HG03097 (cell line): ENCODE measurements around the gene CMPK1.
"Not testable (repeated sequence)": the region's sequence is repeated elsewhere in the genome, so short reads cannot be mapped to it uniquely, and the experiment has no call there.

Experiments
- ATAC-seq: cut with Tn5 transposase; IDR thresholded peaks from one replicate; pipeline ENCODE4 v1.9.1; 2021; ENCODE audit not compliant: unreplicated experiment, low FRiP score

CMPK1 gene, protein sequence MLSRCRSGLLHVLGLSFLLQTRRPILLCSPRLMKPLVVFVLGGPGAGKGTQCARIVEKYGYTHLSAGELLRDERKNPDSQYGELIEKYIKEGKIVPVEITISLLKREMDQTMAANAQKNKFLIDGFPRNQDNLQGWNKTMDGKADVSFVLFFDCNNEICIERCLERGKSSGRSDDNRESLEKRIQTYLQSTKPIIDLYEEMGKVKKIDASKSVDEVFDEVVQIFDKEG

DNA sequence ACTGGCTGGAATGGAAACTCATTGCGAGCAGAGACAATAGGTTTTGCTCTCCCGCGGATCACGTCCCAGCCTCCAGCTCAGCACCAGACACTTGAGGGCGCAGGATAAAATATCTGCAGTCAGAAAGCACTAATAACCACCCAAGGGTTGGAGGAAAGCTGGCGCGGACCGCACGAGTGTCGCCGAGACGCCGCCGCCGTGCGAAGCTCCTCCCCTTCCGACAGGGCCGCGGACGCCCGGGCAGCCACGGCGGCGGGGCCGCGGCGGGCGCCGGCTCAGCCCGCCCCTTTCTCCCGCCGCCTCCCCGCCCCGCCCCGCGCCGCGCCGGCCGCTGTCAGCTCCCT is at the start of gene CMPK1:
Gene CMPK1 (plus strand): TSS at position 213 of the 344 bp plus-strand sequence. CDS start 156 bp downstream, outside the sequence.
- peak; percentile 66 for ATAC-seq

DNA sequence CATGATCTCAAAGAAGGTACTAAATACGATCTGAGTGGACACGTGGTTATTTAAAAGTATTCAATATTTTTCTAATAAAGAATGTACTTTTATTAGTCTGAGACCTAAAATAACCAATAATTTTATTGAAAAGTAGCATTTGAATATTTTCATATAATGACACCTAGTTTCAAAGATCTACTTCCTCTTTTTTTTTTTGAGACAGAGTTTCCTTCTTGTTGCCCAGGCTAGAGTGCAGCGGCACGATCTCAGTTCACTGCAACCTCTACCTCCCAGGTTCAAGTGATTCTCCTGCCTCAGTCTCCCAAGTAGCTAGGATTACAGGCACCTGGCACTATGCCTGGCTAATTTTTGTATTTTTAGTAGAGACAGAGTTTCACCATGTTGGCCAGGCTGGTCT is 45.5 kb upstream of the CMPK1 start:
- not testable (repeated sequence) for ATAC-seq

DNA sequence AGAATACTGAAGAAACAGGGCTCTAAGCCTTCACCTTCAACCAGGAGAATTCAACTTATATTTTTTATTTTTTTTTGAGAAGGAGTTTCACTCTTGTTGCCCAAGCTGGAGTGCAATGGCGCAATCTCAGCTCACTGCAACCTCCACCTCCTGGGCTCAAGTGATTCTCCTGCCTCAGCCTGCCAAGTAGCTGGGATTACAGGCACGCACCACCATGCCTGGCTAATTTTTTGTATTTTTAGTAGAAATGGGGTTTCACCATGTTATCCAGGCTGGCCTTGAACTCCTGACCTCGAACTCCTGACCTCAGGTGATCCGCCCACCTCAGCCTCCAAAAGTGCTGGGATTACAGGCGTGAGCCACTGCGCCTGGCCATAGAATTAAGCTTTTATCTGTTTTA is 38.7 kb upstream of the CMPK1 start:
- ATAC-seq, result not testable (repeated sequence)

DNA sequence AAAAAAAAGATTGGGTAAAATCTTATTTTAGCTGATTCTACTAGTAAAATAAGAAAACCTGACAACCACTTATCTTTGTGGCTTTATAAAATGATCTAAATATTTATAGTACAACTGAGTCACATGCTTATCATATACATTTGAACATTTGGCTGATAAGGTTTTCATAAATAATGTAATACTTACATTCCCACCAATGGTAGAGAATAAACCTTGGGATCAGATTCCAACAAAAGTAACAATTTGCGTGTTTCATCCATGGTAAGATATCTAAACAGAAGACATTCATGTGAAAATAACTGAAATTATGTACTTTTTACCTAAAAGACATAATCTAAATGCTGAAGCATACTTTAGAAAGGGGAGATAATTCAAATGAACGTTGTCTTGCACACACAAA is 38.0 kb upstream of the CMPK1 start:
- ATAC-seq, result no peak

DNA sequence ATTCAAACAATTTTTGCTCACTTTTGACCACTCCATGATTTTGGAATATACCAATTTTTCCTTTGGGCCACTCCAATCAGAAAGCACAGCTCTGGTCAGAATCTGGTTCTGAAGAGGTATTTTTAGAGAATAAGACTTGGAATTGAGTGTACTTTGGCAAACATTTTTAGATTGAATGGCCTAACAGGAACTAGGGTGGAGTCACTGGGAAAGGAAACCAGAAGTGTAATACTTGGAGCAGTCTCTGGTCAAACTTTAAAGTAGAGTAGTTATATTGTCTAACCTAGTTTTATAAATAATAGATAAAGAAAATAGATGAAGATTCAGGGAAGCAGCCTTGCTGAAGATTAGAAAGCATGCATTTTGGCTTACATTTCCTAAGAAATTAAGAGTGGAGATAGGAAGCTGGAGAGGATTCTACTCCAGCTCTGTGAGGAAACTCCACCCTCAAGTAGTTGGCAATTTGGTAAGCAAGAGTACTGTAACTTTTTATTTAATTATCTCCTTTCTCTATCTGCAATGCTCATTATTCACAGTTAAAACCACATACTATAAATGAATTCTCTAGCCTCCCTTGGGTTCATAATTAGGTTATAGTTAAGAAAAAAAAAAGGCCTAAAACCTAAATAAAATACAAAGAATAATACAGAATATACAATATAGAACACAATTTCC is 35.4 kb upstream of the CMPK1 start:
- ATAC-seq, result no peak

DNA sequence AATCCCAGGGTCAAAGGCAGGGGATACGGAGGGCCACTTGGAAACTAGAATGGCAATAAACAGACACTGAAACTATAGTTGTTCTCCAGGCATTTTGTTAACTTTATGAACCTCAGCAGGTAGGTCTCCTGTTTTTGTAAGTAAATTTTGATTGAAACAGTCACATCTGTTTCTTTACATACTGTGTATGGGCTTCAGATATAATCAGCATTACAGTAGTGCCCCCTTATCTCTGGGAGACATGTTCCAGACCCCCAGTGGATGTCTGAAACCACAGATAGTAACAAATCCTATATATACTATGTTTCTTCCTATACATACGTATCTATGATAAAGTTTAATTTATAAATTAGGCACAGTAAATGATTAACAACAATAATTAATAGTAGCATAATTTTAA is 31.1 kb upstream of the CMPK1 start:
- ATAC-seq, result no peak

DNA sequence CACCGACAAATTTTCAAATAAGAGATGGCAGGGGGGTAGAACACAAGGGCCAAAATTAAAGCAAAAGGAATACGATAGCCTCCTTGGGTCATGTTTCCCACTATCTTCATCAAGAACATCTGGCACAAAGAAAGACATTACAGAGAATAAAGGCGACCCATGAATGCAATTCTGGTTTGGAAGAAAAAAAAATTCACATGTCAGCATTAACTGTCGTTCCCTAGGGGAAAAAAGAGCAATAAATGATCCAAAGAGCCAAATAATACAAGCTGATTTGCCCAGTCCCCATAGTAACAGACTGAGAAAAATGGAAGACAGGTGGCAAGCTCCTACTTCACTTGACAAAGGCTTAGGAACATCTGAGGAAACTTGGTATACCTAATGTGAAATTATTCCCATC is 24.2 kb upstream of the CMPK1 start:
- no peak for ATAC-seq

DNA sequence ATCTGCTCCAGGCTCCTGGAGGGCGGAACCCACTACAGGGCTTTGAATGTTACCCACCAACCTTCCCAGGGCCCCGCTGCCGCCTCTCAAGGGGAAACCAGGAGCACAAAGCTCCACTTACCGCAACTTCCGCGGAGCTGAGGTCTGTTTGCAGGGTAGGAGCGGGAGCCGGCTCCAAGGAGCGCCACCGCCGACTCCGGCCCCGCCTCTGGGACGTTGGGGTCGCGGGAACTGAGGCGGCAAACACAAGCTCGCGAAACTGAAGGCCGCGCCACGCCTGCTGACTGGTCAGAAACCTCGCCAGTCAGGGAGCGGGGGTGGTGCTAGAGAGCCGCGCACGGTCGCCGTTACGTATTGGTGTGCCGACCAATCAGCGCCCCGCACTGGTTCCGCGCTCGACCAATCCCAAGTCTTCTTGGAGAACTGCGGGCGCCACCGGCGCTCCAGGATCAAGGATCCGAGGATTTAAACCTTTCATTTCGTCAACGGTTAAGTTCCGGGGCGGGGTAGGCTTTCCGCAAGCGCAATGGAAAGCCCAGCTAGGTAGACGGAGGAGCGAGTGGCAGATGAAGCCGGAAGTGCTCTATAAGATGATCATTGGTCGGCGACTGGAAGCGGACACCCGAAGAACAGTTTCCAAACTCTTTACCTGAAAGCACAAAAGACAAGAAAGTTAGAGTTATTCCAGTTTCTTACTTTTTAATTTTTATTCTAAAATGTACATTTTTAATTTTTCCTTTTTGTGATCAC is 19.5 kb upstream of the CMPK1 start, which contains the start of gene STIL:
Gene STIL (minus strand): TSS at position 233 of the 750 bp plus-strand sequence. CDS start 3,828 bp downstream, outside the sequence.
- ATAC-seq, result peak; percentile 95

DNA sequence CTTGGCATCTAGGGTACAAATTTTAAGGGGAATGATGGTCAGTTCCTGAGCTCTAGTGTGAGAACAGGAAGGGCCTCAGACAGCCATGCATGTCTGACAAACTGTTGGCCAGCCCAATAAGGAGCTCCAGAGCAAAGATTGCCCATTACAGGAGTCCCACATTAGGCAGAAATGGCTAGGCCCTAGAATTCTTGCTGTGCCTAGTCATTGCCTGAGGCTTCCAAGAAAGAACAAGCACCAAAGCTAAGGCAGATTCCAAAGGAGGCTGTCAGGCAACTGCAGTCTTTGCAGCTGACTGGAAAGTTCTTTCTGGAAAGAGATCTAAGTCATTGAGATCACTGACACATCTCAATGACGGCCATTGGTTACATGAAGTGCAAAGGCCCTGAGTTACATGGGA is 15.7 kb upstream of the CMPK1 start:
- no peak for ATAC-seq

DNA sequence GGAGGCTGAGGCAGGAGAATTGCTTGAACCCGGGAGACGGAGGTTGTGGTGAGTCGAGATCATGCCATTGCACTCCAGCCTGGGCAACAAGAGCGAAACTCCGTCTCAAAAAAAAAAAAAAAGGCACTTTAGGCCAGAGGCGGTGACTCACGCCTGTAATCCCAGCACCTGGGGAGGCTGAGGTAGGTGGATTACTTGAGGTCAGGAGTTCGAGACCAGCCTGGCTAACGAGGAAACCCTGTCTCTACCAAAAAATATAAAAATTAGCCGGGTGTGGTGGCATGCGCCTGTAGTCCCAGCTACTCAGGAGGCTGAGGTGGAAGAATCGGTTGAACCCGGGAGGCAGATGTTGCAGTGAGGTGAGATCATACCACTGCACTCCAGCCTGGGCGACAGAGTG is 13.6 kb upstream of the CMPK1 start:
- ATAC-seq, result not testable (repeated sequence)

DNA sequence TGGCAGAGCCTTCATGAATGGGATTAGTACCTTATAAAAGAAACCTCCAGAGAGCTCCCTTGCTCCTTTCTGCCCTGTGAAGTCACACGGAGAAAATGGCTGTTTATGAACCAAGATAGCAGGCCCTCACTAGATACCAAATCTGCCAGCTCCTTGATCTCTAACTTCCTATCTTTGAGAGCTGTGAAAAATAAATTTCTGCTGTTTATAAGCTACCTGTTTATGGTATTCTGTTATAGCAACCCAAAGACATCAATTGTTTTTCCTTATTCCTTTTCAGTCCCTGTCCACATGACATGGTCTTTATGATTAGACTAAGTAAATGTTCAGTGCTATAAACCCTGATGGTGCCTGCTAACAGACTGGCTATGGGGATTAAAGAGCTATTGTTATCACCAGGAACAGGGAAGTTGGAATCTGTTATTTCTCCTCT is 10.0 kb upstream of the CMPK1 start:
- no peak for ATAC-seq

DNA sequence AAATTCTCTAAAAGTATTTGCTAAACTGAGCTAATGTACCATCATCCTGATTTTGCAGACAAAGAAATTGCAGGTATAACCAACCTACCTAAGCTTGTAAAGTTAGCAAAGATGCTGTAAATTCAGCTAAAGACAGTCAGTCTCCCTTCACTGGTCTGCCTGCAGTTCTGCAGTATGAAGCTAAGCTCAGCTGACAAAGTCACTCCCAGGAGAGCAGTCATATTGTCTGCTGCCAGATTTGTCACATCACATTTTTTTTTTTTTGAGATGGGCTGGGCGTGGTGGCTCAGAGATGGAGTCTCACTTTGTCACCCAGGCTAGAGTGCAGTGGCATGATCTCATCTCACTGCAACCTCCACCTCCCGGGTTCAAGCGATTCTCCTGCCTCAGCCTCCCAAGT is 8.9 kb upstream of the CMPK1 start:
- ATAC-seq, result no peak

DNA sequence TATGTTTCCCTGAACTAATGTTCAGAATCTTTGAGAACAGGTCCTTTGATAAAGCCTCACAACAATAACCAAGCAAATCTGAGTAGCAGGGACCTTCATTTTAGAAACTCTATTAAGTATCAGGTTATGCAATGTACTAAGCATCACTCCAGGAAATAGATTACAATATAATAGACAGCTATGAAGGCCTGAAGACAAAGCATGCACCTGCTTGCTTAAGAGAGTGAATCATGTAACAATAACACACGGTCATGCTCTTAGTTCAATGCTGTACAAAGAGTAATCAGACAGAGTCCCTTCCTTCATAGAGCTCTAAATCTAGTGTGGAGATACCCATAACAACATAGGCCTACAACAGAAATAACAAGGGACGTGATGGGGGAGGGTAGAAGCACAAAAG is 8.1 kb upstream of the CMPK1 start:
- ATAC-seq, result no peak

DNA sequence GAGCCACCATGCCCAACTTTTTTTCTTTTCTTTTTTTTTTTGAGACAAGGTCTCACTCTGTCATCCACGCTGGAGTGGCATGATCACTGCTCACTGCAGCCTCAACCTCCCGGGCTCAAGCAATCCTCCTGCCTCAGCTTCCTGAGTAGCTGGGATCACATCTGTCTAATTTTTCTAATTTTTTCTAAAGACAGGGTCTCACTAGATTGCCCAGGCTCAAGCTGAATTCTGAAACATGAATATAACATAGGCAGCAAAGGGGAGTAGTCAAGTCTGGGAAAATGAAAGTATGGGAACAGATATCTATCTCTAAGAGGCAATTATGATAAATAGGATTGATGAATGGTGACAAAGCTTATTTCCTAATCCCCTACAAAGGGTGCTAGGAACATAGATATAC is 7.3 kb upstream of the CMPK1 start:
- ATAC-seq, result no peak

DNA sequence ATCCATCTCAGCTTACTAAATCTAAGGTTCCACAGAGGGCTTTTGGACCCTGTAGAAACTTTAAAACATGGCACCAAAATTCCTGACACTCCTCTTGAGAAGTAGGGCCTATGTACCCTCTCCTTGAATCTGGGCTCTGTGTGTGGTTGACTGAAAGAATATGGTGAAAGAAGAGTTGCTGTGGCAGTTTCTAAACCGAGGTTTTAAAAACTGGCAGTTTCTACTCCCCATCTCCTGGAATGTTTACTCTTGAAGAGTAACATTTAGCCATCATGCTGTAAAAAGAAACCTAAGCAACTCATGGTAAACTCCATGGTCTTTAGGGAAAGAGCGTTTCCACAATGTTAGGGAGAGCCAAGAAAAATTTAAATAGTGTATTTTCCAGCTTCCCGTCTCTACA is 4.6 kb upstream of the CMPK1 start:
- no peak for ATAC-seq

DNA sequence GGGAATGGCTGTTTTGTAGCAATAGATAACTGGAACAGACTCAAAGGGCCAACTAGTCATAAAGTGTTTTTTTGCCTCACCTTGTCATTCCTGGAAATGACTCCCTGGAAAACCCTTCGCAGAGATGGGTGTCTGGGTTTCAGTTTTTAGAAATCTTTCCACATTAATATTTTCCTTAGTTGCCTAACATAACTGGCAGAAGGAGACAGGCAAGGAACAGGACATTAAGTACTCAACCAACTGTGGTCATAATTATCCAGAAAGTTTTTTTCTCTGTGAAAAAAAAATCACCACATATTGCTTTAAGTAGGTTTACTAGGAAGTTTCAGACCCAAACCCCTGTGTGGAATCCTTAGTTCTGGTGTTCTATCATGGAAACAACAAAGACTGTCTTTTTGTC is 3.4 kb upstream of the CMPK1 start:
- no peak for ATAC-seq

DNA sequence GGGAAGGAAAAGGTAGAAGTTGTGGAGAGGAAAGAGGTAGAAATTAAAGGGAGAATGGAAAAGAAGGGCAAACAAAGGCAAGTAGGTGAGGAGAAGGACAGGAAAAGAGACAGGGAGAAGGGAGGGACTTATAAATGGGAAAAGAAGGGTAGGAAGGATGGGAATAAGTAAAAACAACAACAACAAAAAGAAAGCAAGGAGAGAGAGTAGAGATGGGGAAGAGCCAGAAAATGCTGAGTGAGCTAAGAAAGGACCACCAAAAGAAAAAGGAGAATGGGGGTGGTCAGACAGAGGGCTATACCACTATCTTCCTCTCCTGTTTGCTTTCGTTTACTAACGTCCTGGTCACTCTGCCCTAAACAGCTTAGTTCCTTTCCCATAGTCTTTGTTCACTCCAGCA is 1.7 kb upstream of the CMPK1 start:
- no peak for ATAC-seq

DNA sequence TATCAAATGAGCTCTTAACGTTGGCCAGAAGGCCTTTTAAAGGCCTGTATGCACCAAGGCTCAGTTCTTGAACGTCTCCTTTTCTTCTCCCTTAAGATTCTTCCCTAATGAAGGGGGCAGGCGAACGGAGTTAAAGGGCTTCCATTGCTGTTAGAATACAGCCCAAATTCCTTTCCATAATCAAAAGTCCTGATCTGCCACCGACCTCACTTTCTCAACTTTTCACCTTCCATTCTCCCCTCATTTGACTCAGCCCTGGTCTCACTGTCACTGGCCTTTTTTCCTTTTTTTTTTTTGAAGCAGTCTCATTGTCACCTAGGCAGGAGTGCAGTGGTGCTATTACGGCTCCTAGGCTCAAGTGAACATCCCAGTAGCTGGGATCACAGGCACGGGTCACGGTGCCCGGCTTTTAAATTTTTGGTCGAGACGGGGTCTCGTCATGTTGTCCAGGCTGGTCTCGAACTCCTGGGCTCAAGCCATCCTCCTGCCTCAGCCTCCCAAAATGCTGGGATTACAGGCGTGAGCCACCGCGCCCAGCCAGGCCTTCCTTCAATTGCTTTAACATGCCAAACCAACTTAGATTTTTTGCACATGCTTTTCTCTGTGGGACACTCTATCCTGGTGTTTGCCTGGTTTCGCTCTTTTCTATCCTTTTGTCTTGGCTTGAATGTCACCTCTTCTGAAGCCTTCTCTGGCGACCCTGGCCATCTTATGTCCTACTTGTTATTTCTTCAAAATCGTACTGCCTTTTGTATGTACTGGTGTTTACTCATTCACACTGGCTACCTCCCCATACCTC is 612 bp upstream of the CMPK1 start:
- no peak for ATAC-seq

DNA sequence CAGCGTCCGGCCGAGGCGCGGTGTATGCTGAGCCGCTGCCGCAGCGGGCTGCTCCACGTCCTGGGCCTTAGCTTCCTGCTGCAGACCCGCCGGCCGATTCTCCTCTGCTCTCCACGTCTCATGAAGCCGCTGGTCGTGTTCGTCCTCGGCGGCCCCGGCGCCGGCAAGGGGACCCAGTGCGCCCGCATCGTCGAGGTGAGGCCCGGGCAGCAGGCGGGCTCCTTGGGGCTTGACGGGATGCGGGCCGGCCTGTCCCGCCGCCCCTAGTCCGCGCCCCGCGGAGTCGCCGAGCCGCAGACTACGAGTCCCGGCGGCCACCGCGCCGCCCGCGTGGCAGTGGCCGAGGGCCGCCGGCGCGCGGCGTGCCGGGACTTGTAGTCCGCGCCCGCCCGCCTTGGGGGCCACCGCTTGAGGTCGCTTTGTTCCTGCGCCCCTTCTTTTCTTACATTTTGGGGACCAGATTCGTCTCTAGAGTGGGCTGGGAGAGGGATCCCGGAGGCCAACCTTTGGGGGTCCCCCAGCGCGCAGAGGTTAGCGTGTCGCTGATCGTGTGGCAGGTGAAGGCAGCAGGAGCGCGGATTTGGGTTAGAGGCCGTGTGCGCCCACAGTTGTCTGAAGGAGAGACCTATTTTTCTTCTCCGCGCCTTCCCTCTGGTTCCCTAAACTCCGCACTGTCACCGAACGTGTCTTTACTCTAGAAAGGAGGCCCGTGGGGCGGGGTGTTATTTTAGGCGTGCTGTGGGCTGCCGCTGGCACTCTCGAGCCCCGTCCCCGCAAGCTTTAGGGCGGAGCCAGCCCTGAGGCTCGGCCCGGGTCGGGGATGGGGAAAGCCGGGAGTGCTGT is 553 bp downstream of the CMPK1 start:
- ATAC-seq, result peak; percentile 86
